ENCODE measurements around the gene INPP5F. TPM values are rescaled to one million over a fixed set of nuclear protein-coding genes. Genes with fewer than 3 reads are reported as not detected.
A peak's percentile ranks its signal among the peaks of the same experiment; 100 is the strongest.

The INPP5F gene
- total and polyA plus RNA-seq, 9 of the 15 experiments (the other 6 are each of a cell fraction or from before 2014, with no cell fraction given), result 1.6 to 7.3 (median 6.0) TPM

DNA sequence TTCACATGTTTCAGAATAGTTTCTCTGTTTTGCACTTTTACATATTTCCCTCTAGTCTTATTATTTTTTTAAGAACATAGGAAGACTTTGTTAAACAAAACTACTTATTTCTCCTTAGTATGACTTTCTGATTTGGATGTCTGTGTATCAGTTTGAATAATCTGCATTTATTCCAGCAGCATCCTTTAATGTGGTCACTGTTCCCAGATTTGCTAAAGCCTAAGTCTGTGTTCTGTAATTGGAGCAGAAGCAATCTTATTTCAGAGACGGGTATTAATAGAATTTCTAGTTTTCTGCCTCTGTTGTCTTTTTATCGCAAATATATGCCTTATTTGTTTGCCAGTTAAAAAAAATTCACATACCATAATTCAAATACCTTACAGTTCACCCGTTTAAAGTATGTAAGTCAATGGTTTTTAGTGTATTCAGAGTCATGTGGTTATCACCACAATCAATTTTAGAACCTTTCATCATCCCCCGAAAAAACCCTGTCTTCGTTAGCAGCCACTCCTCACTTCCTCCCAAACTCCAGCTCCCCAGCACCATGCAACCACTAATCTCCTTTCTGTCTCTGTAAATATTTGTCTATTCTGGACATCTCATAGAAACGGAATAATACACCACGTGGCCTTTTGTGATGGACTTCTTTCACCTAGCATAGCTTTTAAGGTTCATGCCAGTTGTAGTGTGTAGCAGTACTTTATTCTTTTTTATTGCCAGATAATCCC is 58.7 kb downstream of the INPP5F start (continued):
- TF ChIP-seq BRD4 (IDR thresholded peaks at IDR 0.05), result no peak
- TF ChIP-seq DDX20 (tag; IDR thresholded peaks at IDR 0.05; ENCODE audit: low read depth), result no peak
- TF ChIP-seq, protein P1, sequence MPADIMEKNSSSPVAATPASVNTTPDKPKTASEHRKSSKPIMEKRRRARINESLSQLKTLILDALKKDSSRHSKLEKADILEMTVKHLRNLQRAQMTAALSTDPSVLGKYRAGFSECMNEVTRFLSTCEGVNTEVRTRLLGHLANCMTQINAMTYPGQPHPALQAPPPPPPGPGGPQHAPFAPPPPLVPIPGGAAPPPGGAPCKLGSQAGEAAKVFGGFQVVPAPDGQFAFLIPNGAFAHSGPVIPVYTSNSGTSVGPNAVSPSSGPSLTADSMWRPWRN (IDR thresholded peaks at IDR 0.05; ENCODE audit: low read depth), result peak; percentile 63
- TF ChIP-seq JUND (IDR thresholded peaks at IDR 0.05; ENCODE audit: borderline replicate concordance, low read depth, low read length), result peak; percentile 23; the same call in 1 of the 2 replicates
- no peak for TF ChIP-seq JUND (tag; IDR thresholded peaks at IDR 0.05; ENCODE audit: borderline replicate concordance, low read depth, low read length)
- peak; percentile 63; the same call in 1 of the 2 replicates for TF ChIP-seq SPI1 (IDR thresholded peaks at IDR 0.05; ENCODE audit: borderline replicate concordance, low read depth, low read length)
- TF ChIP-seq, protein P2, sequence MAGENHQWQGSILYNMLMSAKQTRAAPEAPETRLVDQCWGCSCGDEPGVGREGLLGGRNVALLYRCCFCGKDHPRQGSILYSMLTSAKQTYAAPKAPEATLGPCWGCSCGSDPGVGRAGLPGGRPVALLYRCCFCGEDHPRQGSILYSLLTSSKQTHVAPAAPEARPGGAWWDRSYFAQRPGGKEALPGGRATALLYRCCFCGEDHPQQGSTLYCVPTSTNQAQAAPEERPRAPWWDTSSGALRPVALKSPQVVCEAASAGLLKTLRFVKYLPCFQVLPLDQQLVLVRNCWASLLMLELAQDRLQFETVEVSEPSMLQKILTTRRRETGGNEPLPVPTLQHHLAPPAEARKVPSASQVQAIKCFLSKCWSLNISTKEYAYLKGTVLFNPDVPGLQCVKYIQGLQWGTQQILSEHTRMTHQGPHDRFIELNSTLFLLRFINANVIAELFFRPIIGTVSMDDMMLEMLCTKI (IDR thresholded peaks at IDR 0.05; ENCODE audit: partially characterized antibody), result no peak
- no peak for TF ChIP-seq POLR2B (IDR thresholded peaks at IDR 0.05; ENCODE audit: low read depth, partially characterized antibody)
- TF ChIP-seq SMARCE1 (IDR thresholded peaks at IDR 0.05), result peak; percentile 25; the same call in 1 of the 2 replicates
- TF ChIP-seq, protein P3, sequence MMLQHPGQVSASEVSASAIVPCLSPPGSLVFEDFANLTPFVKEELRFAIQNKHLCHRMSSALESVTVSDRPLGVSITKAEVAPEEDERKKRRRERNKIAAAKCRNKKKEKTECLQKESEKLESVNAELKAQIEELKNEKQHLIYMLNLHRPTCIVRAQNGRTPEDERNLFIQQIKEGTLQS (IDR thresholded peaks at IDR 0.05), result peak; percentile 52; the same call in 1 of the 2 replicates
- TF ChIP-seq, protein P3 (CRISPR knock-in tag; conservative IDR thresholded peaks at IDR 0.05), result no peak
- TF ChIP-seq CTBP1 (IDR thresholded peaks at IDR 0.05; ENCODE audit: borderline replicate concordance), result peak; percentile 35; the same call in 1 of the 2 replicates
- TF ChIP-seq, protein P4, sequence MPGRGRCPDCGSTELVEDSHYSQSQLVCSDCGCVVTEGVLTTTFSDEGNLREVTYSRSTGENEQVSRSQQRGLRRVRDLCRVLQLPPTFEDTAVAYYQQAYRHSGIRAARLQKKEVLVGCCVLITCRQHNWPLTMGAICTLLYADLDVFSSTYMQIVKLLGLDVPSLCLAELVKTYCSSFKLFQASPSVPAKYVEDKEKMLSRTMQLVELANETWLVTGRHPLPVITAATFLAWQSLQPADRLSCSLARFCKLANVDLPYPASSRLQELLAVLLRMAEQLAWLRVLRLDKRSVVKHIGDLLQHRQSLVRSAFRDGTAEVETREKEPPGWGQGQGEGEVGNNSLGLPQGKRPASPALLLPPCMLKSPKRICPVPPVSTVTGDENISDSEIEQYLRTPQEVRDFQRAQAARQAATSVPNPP (IDR thresholded peaks at IDR 0.05; ENCODE audit: borderline replicate concordance, insufficient read depth, insufficient read length), result no peak
- no peak for TF ChIP-seq PML (IDR thresholded peaks at IDR 0.05; ENCODE audit: low read length)
- no peak for TF ChIP-seq ZNF253 (CRISPR knock-in tag; conservative IDR thresholded peaks at IDR 0.05)
- no peak for TF ChIP-seq TBP (optimal IDR thresholded peaks at IDR 0.05; ENCODE audit: low read depth, low read length)
- peak; percentile 30; the same call in 1 of the 2 replicates for TF ChIP-seq RAD51 (IDR thresholded peaks at IDR 0.05; ENCODE audit: borderline replicate concordance, low read depth)
- TF ChIP-seq CBFB (CRISPR knock-in tag; IDR thresholded peaks at IDR 0.05), result no peak
- no peak for TF ChIP-seq ZNF282 (CRISPR knock-in tag; IDR thresholded peaks at IDR 0.05)
- TF ChIP-seq, protein P5, sequence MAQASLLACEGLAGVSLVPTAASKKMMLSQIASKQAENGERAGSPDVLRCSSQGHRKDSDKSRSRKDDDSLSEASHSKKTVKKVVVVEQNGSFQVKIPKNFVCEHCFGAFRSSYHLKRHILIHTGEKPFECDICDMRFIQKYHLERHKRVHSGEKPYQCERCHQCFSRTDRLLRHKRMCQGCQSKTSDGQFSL (CRISPR knock-in tag; IDR thresholded peaks at IDR 0.05), result no peak
- TF ChIP-seq, protein P5 (tag; IDR thresholded peaks at IDR 0.05), result no peak
- TF ChIP-seq, protein P6, sequence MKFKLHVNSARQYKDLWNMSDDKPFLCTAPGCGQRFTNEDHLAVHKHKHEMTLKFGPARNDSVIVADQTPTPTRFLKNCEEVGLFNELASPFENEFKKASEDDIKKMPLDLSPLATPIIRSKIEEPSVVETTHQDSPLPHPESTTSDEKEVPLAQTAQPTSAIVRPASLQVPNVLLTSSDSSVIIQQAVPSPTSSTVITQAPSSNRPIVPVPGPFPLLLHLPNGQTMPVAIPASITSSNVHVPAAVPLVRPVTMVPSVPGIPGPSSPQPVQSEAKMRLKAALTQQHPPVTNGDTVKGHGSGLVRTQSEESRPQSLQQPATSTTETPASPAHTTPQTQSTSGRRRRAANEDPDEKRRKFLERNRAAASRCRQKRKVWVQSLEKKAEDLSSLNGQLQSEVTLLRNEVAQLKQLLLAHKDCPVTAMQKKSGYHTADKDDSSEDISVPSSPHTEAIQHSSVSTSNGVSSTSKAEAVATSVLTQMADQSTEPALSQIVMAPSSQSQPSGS (CRISPR knock-in tag; IDR thresholded peaks at IDR 0.05), result no peak
- TF ChIP-seq EP300 (IDR thresholded peaks at IDR 0.05; ENCODE audit: low read length), result 0 out of 2 replicates have a peak, but pooled peaks have one; percentile 27

All from K562 (cell line).